ENCODE results near the gene GPC6. TPM values are rescaled to one million over a fixed set of nuclear protein-coding genes. Genes with fewer than 3 reads are reported as not detected.

Gene GPC6
- total and polyA plus RNA-seq, 2 donors (not counting 1 experiment from before 2014, with no cell fraction given): not detected

DNA sequence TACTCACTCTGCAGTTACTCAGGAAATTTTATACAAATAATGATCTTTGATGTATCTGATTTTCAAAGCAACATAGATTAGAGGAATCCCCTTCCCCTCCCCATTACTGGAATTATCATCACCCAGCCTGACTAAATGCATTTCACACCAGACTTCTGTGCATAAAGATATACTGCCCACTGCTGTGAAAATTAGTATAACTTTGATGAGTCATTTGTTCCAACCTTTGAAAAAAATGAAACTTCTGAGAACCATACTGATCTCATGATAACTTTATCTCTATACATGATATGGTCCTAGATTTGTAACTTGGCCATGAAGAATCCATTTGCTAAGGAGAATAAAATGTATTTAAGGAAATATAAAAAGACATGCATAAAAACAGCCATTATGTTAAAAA lies 63.9 kb downstream of the GPC6 start:
- Mint-ChIP-seq H3K27ac (no peak overlapping the region), H3K9me3 (ENCODE audit: insufficient read depth) (no peaks in the 10 kb centered on the region), H3K4me1 (no peaks in the 10 kb centered on the region), H3K27me3 (no peaks in the 10 kb centered on the region), H3K4me3 (no peak overlapping the region)
- ChIA-PET POLR2A (no interaction called here), CTCF (no interaction called here)
- no peak overlapping the region for H3K9ac ChIP-seq (ENCODE audit: low read length)
- no peaks in the 10 kb centered on the region for H4K20me1 ChIP-seq (ENCODE audit: control insufficient read depth, insufficient read depth, low read length, poor library complexity, severe bottlenecking)
- no peaks in the 10 kb centered on the region for H3K27me3 ChIP-seq (replicated peaks in 1 of 4; ENCODE audit: control extremely low read depth in 1 of 4, control insufficient read depth in 3 of 4, insufficient read depth in 4 of 4, low read length in 3 of 4)
- H3K79me2 ChIP-seq (ENCODE audit: control insufficient read depth, insufficient read depth, low read length): no peaks in the 10 kb centered on the region
- no peak for ATAC-seq (ENCODE audit: low read depth)
- H3K36me3 ChIP-seq (replicated peaks in 1 of 2; ENCODE audit: control extremely low read depth in 1 of 2, control insufficient read depth in 1 of 2, extremely low read depth in 1 of 2, insufficient read depth in 2 of 2, low read length in 1 of 2): no peaks in the 10 kb centered on the region
- no peak overlapping the region for H3K27ac ChIP-seq (ENCODE audit: low read length in 2 of 2)
- H3K4me2 ChIP-seq (replicated peaks; ENCODE audit: low read depth, low read length, poor library complexity, severe bottlenecking): no peak overlapping the region
- DNase-seq: no peak
- no peak overlapping the region for H3K4me3 ChIP-seq (ENCODE audit: control extremely low read depth in 1 of 5, extremely low read depth in 1 of 5, insufficient read depth in 1 of 5, low read depth in 2 of 5, low read length in 4 of 5)
- no peaks in the 10 kb centered on the region for H3K4me1 ChIP-seq (ENCODE audit: control insufficient read depth in 2 of 2, insufficient read depth in 2 of 2, low read length in 2 of 2)
- no peaks in the 10 kb centered on the region for H3K9me3 ChIP-seq (ENCODE audit: control extremely low read depth in 1 of 3, control insufficient read depth in 2 of 3, insufficient read depth in 1 of 3, low read length in 2 of 3)
- no peak overlapping the region for H2AFZ ChIP-seq (ENCODE audit: insufficient read depth, low read depth, low read length, poor library complexity, severe bottlenecking)
- intact Hi-C loops (cut with micrococcal nuclease): no loop called here
- no peak for TF ChIP-seq EZH2 (IDR thresholded peaks at IDR 0.05; ENCODE audit: borderline replicate concordance, insufficient read depth, low read depth, low read length, poor library complexity, severe bottlenecking)
- TF ChIP-seq, protein P1, sequence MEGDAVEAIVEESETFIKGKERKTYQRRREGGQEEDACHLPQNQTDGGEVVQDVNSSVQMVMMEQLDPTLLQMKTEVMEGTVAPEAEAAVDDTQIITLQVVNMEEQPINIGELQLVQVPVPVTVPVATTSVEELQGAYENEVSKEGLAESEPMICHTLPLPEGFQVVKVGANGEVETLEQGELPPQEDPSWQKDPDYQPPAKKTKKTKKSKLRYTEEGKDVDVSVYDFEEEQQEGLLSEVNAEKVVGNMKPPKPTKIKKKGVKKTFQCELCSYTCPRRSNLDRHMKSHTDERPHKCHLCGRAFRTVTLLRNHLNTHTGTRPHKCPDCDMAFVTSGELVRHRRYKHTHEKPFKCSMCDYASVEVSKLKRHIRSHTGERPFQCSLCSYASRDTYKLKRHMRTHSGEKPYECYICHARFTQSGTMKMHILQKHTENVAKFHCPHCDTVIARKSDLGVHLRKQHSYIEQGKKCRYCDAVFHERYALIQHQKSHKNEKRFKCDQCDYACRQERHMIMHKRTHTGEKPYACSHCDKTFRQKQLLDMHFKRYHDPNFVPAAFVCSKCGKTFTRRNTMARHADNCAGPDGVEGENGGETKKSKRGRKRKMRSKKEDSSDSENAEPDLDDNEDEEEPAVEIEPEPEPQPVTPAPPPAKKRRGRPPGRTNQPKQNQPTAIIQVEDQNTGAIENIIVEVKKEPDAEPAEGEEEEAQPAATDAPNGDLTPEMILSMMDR (IDR thresholded peaks at IDR 0.05): no peak

DNA sequence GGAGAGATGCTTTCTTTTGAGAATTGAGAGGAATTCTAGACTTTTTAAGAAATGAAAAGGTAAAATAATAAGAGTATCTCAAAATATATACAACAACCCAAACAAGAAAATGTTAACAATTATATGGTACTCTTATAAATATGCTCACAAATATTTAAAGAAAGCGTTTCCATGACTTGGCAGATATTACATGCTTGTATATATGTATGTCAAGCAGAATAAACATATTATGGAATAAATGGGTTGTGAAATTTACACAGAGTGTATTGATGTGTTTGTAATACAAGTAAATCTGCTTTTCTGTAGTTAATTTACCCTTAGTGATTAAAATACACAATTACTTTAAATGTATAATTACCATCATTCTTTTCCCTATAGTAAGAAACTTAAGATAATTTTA lies 65.8 kb downstream of the GPC6 start:
- H3K27me3 ChIP-seq (replicated peaks in 1 of 4; ENCODE audit: control extremely low read depth in 1 of 4, control insufficient read depth in 3 of 4, insufficient read depth in 4 of 4, low read length in 3 of 4): no peaks in the 10 kb centered on the region
- H3K36me3 ChIP-seq (replicated peaks in 1 of 2; ENCODE audit: control extremely low read depth in 1 of 2, control insufficient read depth in 1 of 2, extremely low read depth in 1 of 2, insufficient read depth in 2 of 2, low read length in 1 of 2): no peaks in the 10 kb centered on the region
- Mint-ChIP-seq H3K4me3 (no peak overlapping the region), H3K27me3 (no peaks in the 10 kb centered on the region), H3K9me3 (ENCODE audit: insufficient read depth) (no peaks in the 10 kb centered on the region), H3K4me1 (no peaks in the 10 kb centered on the region), H3K27ac (no peak overlapping the region)
- CTCF ChIA-PET: no interaction called here
- no peak overlapping the region for H3K27ac ChIP-seq (ENCODE audit: low read length in 2 of 2)
- TF ChIP-seq, protein P1 (IDR thresholded peaks at IDR 0.05): no peak
- TF ChIP-seq EZH2 (IDR thresholded peaks at IDR 0.05; ENCODE audit: borderline replicate concordance, insufficient read depth, low read depth, low read length, poor library complexity, severe bottlenecking): no peak
- H3K4me2 ChIP-seq (replicated peaks; ENCODE audit: low read depth, low read length, poor library complexity, severe bottlenecking): no peak overlapping the region
- no peak overlapping the region for H3K9ac ChIP-seq (ENCODE audit: low read length)
- POLR2A ChIA-PET: no interaction called here
- no peak for ATAC-seq (ENCODE audit: low read depth)
- no CpG with 5 or more reads among the region's 1 CpG for WGBS (ENCODE audit: insufficient coverage)
- no peaks in the 10 kb centered on the region for H3K4me1 ChIP-seq (ENCODE audit: control insufficient read depth in 2 of 2, insufficient read depth in 2 of 2, low read length in 2 of 2)
- H3K79me2 ChIP-seq (ENCODE audit: control insufficient read depth, insufficient read depth, low read length): no peaks in the 10 kb centered on the region
- no peaks in the 10 kb centered on the region for H4K20me1 ChIP-seq (ENCODE audit: control insufficient read depth, insufficient read depth, low read length, poor library complexity, severe bottlenecking)
- intact Hi-C loops (cut with micrococcal nuclease): no loop called here
- H2AFZ ChIP-seq (ENCODE audit: insufficient read depth, low read depth, low read length, poor library complexity, severe bottlenecking): no peak overlapping the region
- H3K9me3 ChIP-seq (ENCODE audit: control extremely low read depth in 1 of 3, control insufficient read depth in 2 of 3, insufficient read depth in 1 of 3, low read length in 2 of 3): no peaks in the 10 kb centered on the region
- no peak for DNase-seq
- H3K4me3 ChIP-seq (ENCODE audit: control extremely low read depth in 1 of 5, extremely low read depth in 1 of 5, insufficient read depth in 1 of 5, low read depth in 2 of 5, low read length in 4 of 5): no peak overlapping the region

All from B cell (primary cell).